ENCODE measurements around the gene SOCS3. TPM values are rescaled to one million over a fixed set of nuclear protein-coding genes. Genes with fewer than 3 reads are reported as not detected.

Gene SOCS3
- total and polyA plus RNA-seq, 10 of the 15 experiments (the other 5 are each of a cell fraction or from before 2014, with no cell fraction given), result 0.05 to 3.9 (median 1.0) TPM

DNA sequence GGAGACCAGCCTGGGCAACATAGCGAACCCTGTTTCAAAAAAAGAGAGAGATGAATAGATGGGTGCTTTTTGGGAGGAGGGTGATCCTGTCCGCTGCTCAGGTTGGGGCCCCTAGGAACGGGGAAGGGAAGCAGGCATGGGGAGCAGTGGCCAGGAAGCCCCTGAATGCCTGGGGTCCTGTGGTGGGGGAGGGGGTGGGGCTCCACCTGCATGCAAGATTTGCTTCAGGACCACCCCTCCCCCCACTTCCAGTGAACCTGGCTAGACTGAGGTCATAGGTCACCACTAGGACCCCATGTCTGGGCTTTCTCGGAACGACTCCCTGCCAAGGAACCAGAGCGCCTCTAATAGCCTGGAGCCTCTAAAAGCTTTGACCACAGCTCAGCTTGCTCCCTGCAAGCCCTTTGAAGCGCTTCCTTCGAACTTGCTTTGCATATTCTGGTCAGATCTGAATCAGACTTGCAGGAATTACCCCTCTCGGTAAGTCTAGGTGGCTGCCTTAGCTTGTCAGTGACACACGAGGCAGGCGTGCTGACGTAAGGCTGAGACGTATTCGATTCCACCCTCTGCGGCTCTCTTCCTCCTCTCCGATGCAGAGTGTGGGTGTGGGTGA lies 3.7 kb downstream of the SOCS3 start (continued):
- TF ChIP-seq WRNIP1 (IDR thresholded peaks at IDR 0.05; ENCODE audit: borderline replicate concordance, low read depth, low read length) (0 out of 2 replicates have a peak, but pooled peaks have one; percentile 91), MEF2B (IDR thresholded peaks at IDR 0.05; ENCODE audit: partially characterized antibody, poor library complexity, severe bottlenecking) (peak; percentile 62), TCF7 (IDR thresholded peaks at IDR 0.05; ENCODE audit: borderline replicate concordance) (no peak), ASH2L (IDR thresholded peaks at IDR 0.05; ENCODE audit: borderline replicate concordance, low read depth) (no peak), NFYB (IDR thresholded peaks at IDR 0.05; ENCODE audit: insufficient read depth, low read depth, low read length) (peak; percentile 29; the same call in 1 of the 2 replicates), CREM (IDR thresholded peaks at IDR 0.05; ENCODE audit: low read depth) (peak; percentile 96), CHD1 (IDR thresholded peaks at IDR 0.05; ENCODE audit: low read depth, low read length) (0 out of 2 replicates have a peak, but pooled peaks have one; percentile 70), ZNF274 (IDR thresholded peaks at IDR 0.05; ENCODE audit: insufficient read depth, insufficient read length) (no peak), CBFB (IDR thresholded peaks at IDR 0.05; ENCODE audit: low read depth) (peak; percentile 89), HDGF (IDR thresholded peaks at IDR 0.05) (peak; percentile 45; the same call in 1 of the 2 replicates), STAT3 (IDR thresholded peaks at IDR 0.05; ENCODE audit: low read depth, low read length) (peak; percentile 71; the same call in 1 of the 2 replicates), NFYA (IDR thresholded peaks at IDR 0.05; ENCODE audit: borderline replicate concordance, low read depth, low read length) (no peak), SP1 (IDR thresholded peaks at IDR 0.05; ENCODE audit: low read depth, low read length) (peak; percentile 80), SPI1 (IDR thresholded peaks at IDR 0.05; ENCODE audit: borderline replicate concordance, insufficient read depth, low read depth, low read length) (peak; percentile 56; the same call in 1 of the 2 replicates), EGR1 (IDR thresholded peaks at IDR 0.05; ENCODE audit: borderline replicate concordance in 1 of 2, low read depth in 2 of 2, low read length in 2 of 2) (peak in 1 of 2 experiments; percentile 57; a peak in 1 of 3 replicates), POU2F2 (IDR thresholded peaks at IDR 0.05; ENCODE audit: borderline replicate concordance, low read depth, low read length) (peak; percentile 100), BCL11A (IDR thresholded peaks at IDR 0.05; ENCODE audit: low read depth, low read length) (peak; percentile 87), FOXM1 (IDR thresholded peaks at IDR 0.05; ENCODE audit: low read depth, low read length) (0 out of 2 replicates have a peak, but pooled peaks have one; percentile 23)
- TF ChIP-seq, protein P1, sequence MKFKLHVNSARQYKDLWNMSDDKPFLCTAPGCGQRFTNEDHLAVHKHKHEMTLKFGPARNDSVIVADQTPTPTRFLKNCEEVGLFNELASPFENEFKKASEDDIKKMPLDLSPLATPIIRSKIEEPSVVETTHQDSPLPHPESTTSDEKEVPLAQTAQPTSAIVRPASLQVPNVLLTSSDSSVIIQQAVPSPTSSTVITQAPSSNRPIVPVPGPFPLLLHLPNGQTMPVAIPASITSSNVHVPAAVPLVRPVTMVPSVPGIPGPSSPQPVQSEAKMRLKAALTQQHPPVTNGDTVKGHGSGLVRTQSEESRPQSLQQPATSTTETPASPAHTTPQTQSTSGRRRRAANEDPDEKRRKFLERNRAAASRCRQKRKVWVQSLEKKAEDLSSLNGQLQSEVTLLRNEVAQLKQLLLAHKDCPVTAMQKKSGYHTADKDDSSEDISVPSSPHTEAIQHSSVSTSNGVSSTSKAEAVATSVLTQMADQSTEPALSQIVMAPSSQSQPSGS (IDR thresholded peaks at IDR 0.05; ENCODE audit: low read length), result peak; percentile 86
- TF ChIP-seq, protein P2, sequence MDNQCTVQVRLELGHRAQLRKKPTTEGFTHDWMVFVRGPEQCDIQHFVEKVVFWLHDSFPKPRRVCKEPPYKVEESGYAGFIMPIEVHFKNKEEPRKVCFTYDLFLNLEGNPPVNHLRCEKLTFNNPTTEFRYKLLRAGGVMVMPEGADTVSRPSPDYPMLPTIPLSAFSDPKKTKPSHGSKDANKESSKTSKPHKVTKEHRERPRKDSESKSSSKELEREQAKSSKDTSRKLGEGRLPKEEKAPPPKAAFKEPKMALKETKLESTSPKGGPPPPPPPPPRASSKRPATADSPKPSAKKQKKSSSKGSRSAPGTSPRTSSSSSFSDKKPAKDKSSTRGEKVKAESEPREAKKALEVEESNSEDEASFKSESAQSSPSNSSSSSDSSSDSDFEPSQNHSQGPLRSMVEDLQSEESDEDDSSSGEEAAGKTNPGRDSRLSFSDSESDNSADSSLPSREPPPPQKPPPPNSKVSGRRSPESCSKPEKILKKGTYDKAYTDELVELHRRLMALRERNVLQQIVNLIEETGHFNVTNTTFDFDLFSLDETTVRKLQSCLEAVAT (IDR thresholded peaks at IDR 0.05), result peak; percentile 84
- TF ChIP-seq, protein P3, sequence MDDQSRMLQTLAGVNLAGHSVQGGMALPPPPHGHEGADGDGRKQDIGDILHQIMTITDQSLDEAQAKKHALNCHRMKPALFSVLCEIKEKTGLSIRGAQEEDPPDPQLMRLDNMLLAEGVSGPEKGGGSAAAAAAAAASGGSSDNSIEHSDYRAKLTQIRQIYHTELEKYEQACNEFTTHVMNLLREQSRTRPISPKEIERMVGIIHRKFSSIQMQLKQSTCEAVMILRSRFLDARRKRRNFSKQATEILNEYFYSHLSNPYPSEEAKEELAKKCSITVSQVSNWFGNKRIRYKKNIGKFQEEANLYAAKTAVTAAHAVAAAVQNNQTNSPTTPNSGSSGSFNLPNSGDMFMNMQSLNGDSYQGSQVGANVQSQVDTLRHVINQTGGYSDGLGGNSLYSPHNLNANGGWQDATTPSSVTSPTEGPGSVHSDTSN (IDR thresholded peaks at IDR 0.05; ENCODE audit: insufficient replicate concordance, low read depth, low read length), result peak; percentile 38
- TF ChIP-seq, protein P4, sequence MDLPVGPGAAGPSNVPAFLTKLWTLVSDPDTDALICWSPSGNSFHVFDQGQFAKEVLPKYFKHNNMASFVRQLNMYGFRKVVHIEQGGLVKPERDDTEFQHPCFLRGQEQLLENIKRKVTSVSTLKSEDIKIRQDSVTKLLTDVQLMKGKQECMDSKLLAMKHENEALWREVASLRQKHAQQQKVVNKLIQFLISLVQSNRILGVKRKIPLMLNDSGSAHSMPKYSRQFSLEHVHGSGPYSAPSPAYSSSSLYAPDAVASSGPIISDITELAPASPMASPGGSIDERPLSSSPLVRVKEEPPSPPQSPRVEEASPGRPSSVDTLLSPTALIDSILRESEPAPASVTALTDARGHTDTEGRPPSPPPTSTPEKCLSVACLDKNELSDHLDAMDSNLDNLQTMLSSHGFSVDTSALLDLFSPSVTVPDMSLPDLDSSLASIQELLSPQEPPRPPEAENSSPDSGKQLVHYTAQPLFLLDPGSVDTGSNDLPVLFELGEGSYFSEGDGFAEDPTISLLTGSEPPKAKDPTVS (IDR thresholded peaks at IDR 0.05; ENCODE audit: low read depth, low read length), result no peak
- TF ChIP-seq, protein P5, sequence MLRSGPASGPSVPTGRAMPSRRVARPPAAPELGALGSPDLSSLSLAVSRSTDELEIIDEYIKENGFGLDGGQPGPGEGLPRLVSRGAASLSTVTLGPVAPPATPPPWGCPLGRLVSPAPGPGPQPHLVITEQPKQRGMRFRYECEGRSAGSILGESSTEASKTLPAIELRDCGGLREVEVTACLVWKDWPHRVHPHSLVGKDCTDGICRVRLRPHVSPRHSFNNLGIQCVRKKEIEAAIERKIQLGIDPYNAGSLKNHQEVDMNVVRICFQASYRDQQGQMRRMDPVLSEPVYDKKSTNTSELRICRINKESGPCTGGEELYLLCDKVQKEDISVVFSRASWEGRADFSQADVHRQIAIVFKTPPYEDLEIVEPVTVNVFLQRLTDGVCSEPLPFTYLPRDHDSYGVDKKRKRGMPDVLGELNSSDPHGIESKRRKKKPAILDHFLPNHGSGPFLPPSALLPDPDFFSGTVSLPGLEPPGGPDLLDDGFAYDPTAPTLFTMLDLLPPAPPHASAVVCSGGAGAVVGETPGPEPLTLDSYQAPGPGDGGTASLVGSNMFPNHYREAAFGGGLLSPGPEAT (IDR thresholded peaks at IDR 0.05; ENCODE audit: low read depth), result peak; percentile 92
